HG02943 (cell line): ENCODE measurements around the gene KIF4B.

ENCODE experiments used
- ATAC-seq: cut with Tn5 transposase; IDR thresholded peaks from one replicate; pipeline ENCODE4 v1.9.1; 2021; ENCODE audit warnings: mild to moderate bottlenecking, low read depth, moderate library complexity; ENCODE audit not compliant: unreplicated experiment

The KIF4B gene

GRCh38 chr5:155049569-155050383 lies 36.2 kb downstream of the KIF4B start:
- ATAC-seq, result no peak

GRCh38 chr5:155050384-155051019 lies 36.9 kb downstream of the KIF4B start:
- ATAC-seq, result no peak

- ATAC-seq, result no peak
These were observed 39.0 kb downstream of the KIF4B start for GRCh38 chr5:155052532-155052931.

GRCh38 chr5:155053501-155053900 lies 39.9 kb downstream of the KIF4B start:
- no peak for ATAC-seq

- ATAC-seq, result no peak
These were observed 43.2 kb downstream of the KIF4B start for GRCh38 chr5:155056644-155057269.

- ATAC-seq, result no peak
These were observed 44.1 kb downstream of the KIF4B start for GRCh38 chr5:155057626-155058025.

- no peak for ATAC-seq
These were observed 51.0 kb downstream of the KIF4B start for GRCh38 chr5:155064580-155064979.

- no peak for ATAC-seq
These were observed 53.5 kb downstream of the KIF4B start for GRCh38 chr5:155066886-155067595.
